AG10803 (cell line): ENCODE data around the gene ZNF22.

Experiments used
- DNase-seq: peaks from one replicate; pipeline ENCODE4 v3.0.0; 2010; ENCODE audit warnings: low read depth
- H3K4me3 ChIP-seq: 2 replicates; pipeline ENCODE4 v1.5.1; 2011; ENCODE audit warnings: mild to moderate bottlenecking, low read length, control low read depth
- CTCF ChIP-seq: conservative IDR thresholded peaks from 2 replicates; pipeline ENCODE4 v1.5.1; 2011; ENCODE audit warnings: mild to moderate bottlenecking, low read length, control low read depth, inconsistent platforms

ZNF22 gene

GRCh38 chr10:44969854-44970253 lies 30.9 kb upstream of the ZNF22 start:
- TF ChIP-seq CTCF = no peak
- H3K4me3 ChIP-seq = no peak overlapping the region
- DNase-seq = no peak

- no peak for DNase-seq
- TF ChIP-seq CTCF = no peak
- H3K4me3 ChIP-seq = no peak overlapping the region
Observed at GRCh38 chr10:44970812-44971395, 29.8 kb upstream of the ZNF22 start.

- DNase-seq = no peak
- no peak for TF ChIP-seq CTCF
- H3K4me3 ChIP-seq = no peak overlapping the region
Observed at GRCh38 chr10:44971434-44971833, 29.3 kb upstream of the ZNF22 start.

- no peak for DNase-seq
- H3K4me3 ChIP-seq = no peak overlapping the region
- TF ChIP-seq CTCF = no peak
Observed at GRCh38 chr10:44971935-44972757, 28.6 kb upstream of the ZNF22 start.

- TF ChIP-seq CTCF = no peak
- H3K4me3 ChIP-seq = no peak overlapping the region
- DNase-seq = no peak
Observed at GRCh38 chr10:44972874-44973306, 27.8 kb upstream of the ZNF22 start.

- H3K4me3 ChIP-seq = no peak overlapping the region
- DNase-seq = no peak
- no peak for TF ChIP-seq CTCF
Observed at GRCh38 chr10:44973323-44974081, 27.2 kb upstream of the ZNF22 start.
